22Rv1 (cell line): Measurements from ENCODE around the gene CTNNA3.

Source experiments
- CTCF ChIP-seq: fragments of 450-650 bp; IDR thresholded peaks from 2 replicates; pipeline ENCODE4 v1.5.1; 2017; ENCODE audit warnings: mild to moderate bottlenecking
- ZFX ChIP-seq: fragments of 450-650 bp; IDR thresholded peaks from 2 replicates; pipeline ENCODE4 v1.6.1; 2017; ENCODE audit warnings: antibody characterized with exemption, borderline replicate concordance

- TF ChIP-seq CTCF (no peak), ZFX (no peak)
Measured at GRCh38 chr10:67386260-67386659, 309.7 kb downstream of the CTNNA3 start.
